ENCODE results near the gene RHOF.

DNA sequence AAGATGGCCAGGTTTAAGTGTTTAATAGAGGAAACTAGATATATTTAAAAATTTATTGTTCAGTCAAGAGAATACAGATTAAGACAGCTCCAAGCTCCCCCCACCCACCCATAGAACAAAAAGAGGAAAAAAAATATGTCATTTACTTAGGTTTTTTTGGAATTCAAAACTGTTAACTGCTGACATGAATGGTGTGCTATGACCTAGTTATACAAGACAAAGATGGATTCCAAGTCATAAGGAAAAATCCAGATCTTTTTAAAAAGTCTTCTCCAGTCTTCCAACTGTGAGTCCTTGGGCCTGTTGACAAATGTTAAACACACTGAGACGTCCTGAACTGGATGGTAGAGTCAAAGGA is 9.0 kb upstream of the RHOF start:
- TF ChIP-seq POLR2A (IDR thresholded peaks at IDR 0.05), result no peak
- TF ChIP-seq, protein P1, sequence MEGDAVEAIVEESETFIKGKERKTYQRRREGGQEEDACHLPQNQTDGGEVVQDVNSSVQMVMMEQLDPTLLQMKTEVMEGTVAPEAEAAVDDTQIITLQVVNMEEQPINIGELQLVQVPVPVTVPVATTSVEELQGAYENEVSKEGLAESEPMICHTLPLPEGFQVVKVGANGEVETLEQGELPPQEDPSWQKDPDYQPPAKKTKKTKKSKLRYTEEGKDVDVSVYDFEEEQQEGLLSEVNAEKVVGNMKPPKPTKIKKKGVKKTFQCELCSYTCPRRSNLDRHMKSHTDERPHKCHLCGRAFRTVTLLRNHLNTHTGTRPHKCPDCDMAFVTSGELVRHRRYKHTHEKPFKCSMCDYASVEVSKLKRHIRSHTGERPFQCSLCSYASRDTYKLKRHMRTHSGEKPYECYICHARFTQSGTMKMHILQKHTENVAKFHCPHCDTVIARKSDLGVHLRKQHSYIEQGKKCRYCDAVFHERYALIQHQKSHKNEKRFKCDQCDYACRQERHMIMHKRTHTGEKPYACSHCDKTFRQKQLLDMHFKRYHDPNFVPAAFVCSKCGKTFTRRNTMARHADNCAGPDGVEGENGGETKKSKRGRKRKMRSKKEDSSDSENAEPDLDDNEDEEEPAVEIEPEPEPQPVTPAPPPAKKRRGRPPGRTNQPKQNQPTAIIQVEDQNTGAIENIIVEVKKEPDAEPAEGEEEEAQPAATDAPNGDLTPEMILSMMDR (IDR thresholded peaks at IDR 0.05), result no peak

Data from esophagus squamous epithelium (tissue), 4 donors.